Measurements from ENCODE around the gene ISLR2. TPM values are rescaled to one million over a fixed set of nuclear protein-coding genes. Genes with fewer than 3 reads are reported as not detected.

ISLR2 gene
- total RNA-seq, 2 donors from 2014 or later: 0.31 to 2.6 TPM

DNA sequence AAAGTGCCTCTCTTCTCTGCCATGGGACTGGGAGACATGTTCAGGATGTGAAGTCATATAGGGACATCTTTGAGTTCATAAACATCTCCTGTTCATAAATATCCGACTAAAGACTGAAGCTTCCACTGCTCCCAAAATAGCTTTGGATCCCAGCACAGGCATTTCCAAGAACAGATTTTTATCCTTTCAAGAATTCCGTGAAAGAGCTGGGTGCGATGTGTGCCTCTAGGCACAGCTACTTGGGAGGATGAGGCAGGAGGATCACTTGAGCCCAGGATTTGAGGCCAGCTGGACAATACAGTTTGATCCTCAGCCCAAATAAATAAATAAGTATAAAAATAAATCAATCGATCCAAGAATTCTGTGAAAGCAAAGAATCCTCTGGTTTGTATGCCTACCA is 6.7 kb upstream of the ISLR2 start:
- TF ChIP-seq, protein P1, sequence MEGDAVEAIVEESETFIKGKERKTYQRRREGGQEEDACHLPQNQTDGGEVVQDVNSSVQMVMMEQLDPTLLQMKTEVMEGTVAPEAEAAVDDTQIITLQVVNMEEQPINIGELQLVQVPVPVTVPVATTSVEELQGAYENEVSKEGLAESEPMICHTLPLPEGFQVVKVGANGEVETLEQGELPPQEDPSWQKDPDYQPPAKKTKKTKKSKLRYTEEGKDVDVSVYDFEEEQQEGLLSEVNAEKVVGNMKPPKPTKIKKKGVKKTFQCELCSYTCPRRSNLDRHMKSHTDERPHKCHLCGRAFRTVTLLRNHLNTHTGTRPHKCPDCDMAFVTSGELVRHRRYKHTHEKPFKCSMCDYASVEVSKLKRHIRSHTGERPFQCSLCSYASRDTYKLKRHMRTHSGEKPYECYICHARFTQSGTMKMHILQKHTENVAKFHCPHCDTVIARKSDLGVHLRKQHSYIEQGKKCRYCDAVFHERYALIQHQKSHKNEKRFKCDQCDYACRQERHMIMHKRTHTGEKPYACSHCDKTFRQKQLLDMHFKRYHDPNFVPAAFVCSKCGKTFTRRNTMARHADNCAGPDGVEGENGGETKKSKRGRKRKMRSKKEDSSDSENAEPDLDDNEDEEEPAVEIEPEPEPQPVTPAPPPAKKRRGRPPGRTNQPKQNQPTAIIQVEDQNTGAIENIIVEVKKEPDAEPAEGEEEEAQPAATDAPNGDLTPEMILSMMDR (IDR thresholded peaks at IDR 0.05): no peak
- no peak for DNase-seq (ENCODE audit: low spot score)
- no peak overlapping the region for H3K27ac ChIP-seq
- H3K9me3 ChIP-seq: no peaks in the 10 kb centered on the region
- peaks cover 0 to 11% of the 10 kb centered on the region in 2 donors for H3K4me1 ChIP-seq
- H3K27me3 ChIP-seq: peaks cover 4 to 7% of the 10 kb centered on the region in 2 donors
- no peaks in the 10 kb centered on the region for H3K36me3 ChIP-seq
- no peak overlapping the region for H3K4me3 ChIP-seq

GRCh38 chr15:74124196-74124595 is 6.2 kb upstream of the ISLR2 start:
- peaks cover 4 to 12% of the 10 kb centered on the region in 2 donors for H3K27me3 ChIP-seq
- TF ChIP-seq, protein P1 (IDR thresholded peaks at IDR 0.05): no peak
- DNase-seq (ENCODE audit: low spot score): no peak

GRCh38 chr15:74124759-74125158 is 5.6 kb upstream of the ISLR2 start:
- no peak for DNase-seq (ENCODE audit: low spot score)
- Histone ChIP-seq H3K27ac (no peak overlapping the region), H3K4me3 (no peak overlapping the region), H3K36me3 (no peaks in the 10 kb centered on the region), H3K27me3 (peaks cover 4 to 18% of the 10 kb centered on the region in 2 donors), H3K4me1 (peaks cover 0 to 21% of the 10 kb centered on the region in 2 donors), H3K9me3 (no peaks in the 10 kb centered on the region)
- TF ChIP-seq, protein P1 (IDR thresholded peaks at IDR 0.05): no peak

More at GRCh38 chr15:74124196-74124595, 6.2 kb upstream of the ISLR2 start:
- Histone ChIP-seq H3K36me3 (no peaks in the 10 kb centered on the region), H3K9me3 (no peaks in the 10 kb centered on the region), H3K27ac (no peak overlapping the region), H3K4me1 (peaks cover 0 to 15% of the 10 kb centered on the region in 2 donors), H3K4me3 (no peak overlapping the region)

GRCh38 chr15:74127255-74127953 is 3.0 kb upstream of the ISLR2 start:
- peak overlapping the region; percentile 36 to 50 for H3K4me3 ChIP-seq
- H3K27me3 ChIP-seq: peaks cover 7 to 31% of the 10 kb centered on the region in 2 donors
- peak overlapping the region in 1 of 2 donors; percentile 52 for H3K27ac ChIP-seq
- DNase-seq (ENCODE audit: low spot score): peak; percentile 93
- H3K9me3 ChIP-seq: no peaks in the 10 kb centered on the region
- H3K4me1 ChIP-seq: peaks cover 0 to 35% of the 10 kb centered on the region in 2 donors
- TF ChIP-seq, protein P1 (IDR thresholded peaks at IDR 0.05): peak; percentile 99 to 100
- no peaks in the 10 kb centered on the region for H3K36me3 ChIP-seq

DNA sequence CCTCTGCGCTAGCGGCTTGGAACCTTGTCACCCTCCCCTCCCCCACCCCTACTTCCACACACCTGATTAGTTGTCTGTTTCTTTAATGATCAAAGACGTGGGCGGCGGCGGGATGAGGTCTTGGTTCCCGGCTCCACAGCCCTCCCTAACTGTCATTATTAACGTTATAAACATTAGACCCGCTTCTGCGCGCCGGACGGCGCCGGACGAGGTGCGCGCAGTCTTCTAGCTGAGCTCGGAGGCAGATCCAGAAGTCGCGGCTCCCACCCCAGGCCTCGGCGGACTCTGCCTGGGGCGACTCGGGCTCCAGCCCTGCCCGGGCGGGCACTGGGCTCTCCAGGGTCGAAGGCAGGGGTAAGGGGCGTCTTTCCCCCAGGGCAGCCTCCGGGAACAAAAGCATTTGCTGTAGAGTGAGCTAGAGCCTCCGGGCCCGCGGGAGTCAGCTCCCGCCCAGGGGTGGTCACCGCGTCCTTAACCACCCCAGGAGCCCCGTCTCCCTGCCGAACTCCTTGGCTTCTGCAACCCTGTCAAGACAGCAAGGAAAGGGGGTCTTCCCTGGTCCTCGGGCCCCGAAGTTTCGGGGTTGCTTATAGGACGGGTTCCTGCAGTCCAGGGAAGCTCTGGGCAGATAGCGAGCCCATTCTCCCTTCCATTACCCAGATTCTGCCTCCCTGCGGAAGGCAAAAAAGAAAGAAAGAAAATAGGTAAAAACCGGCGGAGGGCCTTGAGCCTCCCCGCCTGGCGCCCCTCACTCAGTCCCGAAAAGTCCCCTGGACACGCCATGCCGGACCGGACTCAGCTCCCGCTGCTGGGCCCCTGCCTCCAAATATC is 2.2 kb upstream of the ISLR2 start:
- TF ChIP-seq, protein P1 (IDR thresholded peaks at IDR 0.05): peak in 1 of 2 donors; percentile 2
- Histone ChIP-seq H3K4me3 (peak overlapping the region; percentile 36 to 50), H3K27ac (peak overlapping the region; percentile 37 to 52), H3K36me3 (no peaks in the 10 kb centered on the region), H3K9me3 (no peaks in the 10 kb centered on the region), H3K27me3 (peaks cover 7 to 31% of the 10 kb centered on the region in 2 donors), H3K4me1 (peaks cover 0 to 43% of the 10 kb centered on the region in 2 donors)
- DNase-seq (ENCODE audit: low spot score): no peak

Measured in right atrium auricular region (tissue), 2 donors.